ENCODE measurements around the gene ZNF746.
"Not testable (repeated sequence)": the region's sequence is repeated elsewhere in the genome, so short reads cannot be mapped to it uniquely, and the experiment has no call there.

Gene ZNF746

DNA sequence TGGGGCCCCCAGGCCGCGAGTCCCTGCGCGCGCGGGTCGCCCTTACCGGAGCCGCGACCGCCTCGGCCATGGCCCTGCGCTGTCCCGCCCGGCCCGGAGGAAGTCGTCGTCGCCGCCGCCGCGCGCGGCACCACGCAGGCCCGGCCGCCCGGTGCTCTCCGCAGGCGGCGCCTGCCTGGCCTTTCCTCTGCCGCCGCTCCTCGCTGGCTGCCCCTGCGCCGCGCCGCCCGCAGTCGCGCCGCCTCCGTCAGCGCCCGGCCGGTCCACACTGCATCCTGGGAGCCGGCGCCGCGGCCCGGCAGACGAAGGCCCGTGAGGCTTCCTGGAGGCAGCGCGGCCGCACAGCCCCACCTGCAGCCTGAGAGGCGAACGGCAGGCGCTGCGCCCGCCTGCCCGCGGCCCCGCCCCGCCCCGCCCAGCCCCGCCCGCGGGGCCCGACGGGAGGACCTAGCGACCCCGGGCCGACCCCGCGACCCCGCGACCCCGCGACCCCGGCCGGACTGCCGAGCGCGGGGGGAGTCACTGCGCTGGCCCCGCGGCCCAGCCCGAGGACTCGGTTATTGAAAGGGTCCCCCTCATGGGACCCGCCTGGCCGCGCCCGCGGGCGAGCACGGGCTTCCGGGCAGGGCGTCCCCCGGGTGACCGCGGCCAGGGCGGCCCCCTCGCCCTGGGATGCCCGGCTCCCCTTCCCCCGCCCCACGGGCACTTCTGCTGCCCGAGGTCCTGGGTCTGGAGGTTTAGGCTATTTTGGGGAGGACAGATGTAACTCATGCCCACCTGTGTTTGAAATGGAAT lies at the start of gene ZNF746:
Gene ZNF746 (minus strand): TSS at position 343 of the 795 bp plus-strand sequence. CDS start 273 bp downstream, at position 70.
- peak; percentile 93 for DNase-seq

DNA sequence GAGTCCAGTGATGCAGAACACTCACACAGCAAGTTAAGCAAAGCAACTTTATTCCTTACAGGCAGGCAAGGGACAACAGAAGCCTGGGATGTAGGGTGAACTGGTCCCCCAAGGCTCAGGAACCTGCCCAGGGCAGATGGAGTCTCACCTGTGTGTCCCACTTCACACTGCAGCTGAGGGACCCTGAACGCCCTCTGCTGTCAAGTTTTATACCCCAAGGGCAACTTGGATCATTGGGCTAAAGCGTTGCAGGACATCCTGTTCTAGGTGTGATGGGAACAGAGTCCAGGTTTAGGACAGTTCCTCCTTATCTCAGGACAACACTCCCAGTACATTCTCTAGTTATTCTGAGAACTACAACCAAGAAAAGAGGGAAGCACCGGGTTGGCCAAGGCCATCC lies 49.5 kb upstream of the ZNF746 start:
- DNase-seq: no peak

DNA sequence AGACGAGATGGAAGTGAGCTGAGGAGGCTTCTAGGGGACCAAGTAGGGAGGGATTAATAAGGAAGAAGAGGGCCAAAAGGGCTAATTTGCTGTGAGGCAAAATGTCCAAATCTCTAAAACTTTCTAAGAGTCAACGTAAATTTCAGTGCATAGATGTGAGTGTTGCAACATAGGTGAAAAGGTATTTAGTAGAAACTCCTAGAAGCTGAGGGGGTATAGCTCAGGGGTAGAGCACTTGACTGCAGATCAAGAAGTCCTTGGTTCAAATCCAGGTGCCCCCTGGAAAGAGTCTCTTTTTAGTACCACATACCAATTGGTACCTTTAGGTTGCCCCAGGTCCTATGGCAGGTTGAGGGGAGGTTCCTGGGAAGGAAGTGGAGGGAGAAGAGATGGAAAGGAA lies 48.7 kb upstream of the ZNF746 start:
- no peak for DNase-seq

DNA sequence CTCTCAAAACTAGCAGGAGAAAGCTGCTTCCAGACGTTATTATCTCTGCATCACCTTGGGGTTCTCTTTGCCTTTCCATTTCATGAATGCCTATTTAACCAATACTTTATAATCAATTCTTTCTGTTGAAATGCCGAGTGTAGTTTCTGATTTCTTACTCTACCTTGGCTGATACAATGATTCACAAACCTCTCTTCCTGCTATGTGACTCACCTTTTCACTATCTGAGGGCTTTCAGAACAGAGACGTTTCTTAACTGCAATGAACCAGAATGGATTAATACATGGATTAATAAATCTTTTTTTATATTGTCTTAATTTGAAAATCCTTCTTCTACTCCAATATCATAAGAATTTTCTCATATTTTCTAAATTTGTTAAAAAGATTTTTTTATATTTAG lies 46.4 kb upstream of the ZNF746 start:
- peak; percentile 3 for DNase-seq

DNA sequence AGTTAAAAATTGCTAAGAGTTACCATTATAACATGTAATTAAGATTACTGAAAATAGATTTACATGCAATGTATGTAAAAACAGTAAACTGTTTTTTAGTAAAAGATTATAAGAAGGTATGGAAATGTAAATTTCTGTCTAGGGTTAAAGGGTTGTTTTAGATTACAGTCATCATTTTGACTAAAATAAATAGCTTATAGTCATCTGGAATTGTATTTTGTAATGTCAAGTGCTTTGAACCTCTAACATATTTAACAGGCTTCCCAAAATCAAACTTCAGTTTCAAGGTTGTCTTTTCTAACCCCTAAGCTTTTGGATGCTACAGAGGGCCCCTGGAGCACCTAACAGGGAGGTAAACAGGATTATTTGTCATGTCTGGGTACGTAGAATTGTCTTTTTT lies 35.0 kb upstream of the ZNF746 start:
- DNase-seq: no peak

GRCh38 chr7:149529136-149529718 lies 31.6 kb upstream of the ZNF746 start:
- DNase-seq: no peak

DNA sequence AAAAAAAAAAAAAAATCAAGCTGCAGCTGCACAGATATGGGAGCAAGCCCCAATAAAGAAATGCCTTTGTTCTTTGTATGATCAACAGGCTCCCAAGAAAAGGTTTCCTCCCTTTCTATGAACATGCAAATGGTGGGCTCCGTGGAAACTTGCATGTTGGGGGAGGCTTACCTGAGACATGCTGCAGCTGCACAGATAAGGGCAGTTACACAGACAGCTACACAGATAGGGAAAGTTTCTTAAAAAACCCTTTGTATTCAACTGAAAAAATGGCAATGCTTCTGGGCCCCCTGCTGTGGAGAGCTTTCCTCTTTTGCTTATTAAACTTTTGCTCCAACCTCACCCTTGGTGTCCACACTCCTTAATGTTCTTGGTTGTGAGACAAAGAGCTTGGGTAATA lies 29.8 kb upstream of the ZNF746 start:
- no peak for DNase-seq

- no peak for DNase-seq
Measured at GRCh38 chr7:149525280-149525679, 27.7 kb upstream of the ZNF746 start.

GRCh38 chr7:149524394-149524793 lies 26.8 kb upstream of the ZNF746 start:
- no peak for DNase-seq

DNA sequence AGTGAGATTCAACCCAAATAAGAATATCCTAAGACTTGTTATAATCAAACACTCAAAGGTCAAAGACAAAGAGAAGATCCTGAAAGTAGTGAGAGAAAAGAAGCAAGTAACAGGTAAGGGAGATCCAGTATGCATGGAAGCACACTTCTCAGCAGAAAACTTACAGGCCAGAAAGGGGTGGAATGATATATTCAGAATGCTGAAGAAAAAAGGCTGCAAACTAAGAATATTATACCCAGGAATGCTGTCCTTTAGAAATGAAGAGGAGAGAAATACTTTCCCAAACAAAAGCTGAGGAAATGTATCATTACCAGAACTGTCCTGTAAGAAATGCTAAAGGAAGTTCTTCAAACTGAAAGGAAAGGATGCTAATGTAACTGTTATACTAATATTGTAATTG lies 12.6 kb upstream of the ZNF746 start:
- DNase-seq: no peak

GRCh38 chr7:149509774-149510173 lies 12.2 kb upstream of the ZNF746 start:
- no peak for DNase-seq

- DNase-seq: no peak
Measured at GRCh38 chr7:149505551-149505950, 7.9 kb upstream of the ZNF746 start.

DNA sequence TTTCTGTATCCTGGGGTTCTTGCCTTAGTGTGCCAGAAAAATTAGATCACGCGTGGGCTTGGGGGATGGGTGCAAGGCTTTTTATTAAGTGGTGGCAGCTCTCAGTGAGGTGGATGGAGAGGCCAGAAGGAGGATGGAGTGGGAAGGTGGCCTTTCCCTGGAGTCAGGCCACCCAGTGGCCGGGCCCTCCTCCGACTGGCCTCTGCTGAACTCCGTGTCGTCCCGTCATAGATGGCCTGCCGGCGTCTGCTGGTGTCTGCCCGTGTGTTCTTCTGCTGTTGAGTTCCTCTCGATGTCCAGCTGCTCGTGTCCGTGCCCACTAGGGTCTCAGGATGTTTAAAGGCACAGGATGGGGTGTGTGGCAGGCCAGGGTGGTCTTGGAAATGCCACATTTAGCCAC lies 4.0 kb upstream of the ZNF746 start:
- no peak for DNase-seq

DNA sequence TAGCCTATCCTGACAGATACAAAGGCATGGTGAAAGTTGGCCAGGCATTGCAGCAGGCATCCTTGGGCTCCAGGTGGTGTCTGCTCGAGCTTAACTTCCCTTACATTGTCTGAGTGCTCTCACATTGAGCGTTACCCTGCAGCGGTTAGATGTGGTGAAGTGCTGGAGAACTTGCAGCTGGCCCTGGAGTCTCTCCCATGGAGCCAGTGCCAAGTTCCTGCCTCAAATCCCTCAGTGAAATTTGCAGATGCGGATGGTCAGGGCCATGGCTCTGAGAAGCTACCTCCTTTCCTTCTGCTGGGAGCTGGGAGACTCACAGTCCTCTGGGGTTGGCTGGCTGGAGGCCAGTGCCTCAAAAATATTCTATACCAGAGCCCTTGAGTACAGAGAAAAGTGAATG lies 3.3 kb upstream of the ZNF746 start:
- no peak for DNase-seq

GRCh38 chr7:149500201-149500600 lies 2.6 kb upstream of the ZNF746 start:
- no peak for DNase-seq

GRCh38 chr7:149498811-149499210 lies 1.2 kb upstream of the ZNF746 start:
- no peak for DNase-seq

- peak; percentile 53 for DNase-seq
Measured at GRCh38 chr7:149496642-149497391, 792 bp downstream of the ZNF746 start.

- no peak for DNase-seq
Measured at GRCh38 chr7:149495785-149496641, 1.6 kb downstream of the ZNF746 start.

DNA sequence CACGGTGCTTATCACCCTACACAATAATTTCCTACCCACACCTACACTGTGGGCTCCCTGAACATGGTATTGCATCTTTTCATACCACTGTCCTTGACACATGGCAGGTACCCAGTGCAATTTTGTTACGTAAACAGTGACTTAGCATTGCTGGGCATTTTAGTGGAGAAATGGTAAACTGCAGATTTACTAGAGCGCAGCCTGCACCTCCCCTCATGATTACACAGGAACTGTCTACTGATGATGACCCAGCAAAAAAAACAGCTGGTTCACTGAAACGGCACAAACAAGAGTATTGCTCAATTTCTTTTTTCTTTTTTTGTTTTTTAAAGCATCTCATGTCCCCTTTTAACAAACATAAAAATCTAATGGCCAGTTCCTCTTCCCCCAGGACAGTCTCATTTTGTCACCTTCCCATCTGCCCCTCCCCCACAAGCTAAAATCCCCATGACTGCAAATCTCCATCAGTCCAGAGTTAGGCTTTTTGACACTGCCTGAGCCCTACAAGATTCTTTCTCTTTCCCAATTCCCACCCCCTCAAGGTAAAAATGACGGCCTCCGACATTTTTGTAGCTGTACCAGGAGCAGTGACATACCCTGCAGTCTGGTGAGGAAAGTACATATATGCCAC lies 2.8 kb downstream of the ZNF746 start:
- no peak for DNase-seq

- not testable (repeated sequence) for DNase-seq
Measured at GRCh38 chr7:149493975-149494374, 3.6 kb downstream of the ZNF746 start.

DNA sequence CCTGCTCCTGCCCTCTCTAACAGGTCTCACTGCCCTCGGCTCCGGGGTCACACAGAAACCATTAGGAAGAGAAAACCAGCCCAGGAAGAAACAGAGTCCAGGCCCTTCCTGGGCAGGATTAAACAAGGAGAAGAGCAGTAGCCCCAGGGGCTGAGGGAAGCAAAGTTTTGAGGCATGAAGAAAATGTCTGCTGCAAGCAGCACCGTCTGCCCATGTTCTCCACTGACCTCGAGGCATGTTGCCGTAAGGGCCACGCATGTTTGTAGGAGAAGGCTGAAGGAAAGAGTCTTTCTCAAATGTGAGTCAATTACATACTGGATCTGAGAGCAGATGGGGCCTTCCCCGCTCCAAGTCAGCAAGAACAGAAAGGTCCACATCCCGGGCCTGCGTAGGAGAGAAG lies 4.2 kb downstream of the ZNF746 start:
- no peak for DNase-seq

DNA sequence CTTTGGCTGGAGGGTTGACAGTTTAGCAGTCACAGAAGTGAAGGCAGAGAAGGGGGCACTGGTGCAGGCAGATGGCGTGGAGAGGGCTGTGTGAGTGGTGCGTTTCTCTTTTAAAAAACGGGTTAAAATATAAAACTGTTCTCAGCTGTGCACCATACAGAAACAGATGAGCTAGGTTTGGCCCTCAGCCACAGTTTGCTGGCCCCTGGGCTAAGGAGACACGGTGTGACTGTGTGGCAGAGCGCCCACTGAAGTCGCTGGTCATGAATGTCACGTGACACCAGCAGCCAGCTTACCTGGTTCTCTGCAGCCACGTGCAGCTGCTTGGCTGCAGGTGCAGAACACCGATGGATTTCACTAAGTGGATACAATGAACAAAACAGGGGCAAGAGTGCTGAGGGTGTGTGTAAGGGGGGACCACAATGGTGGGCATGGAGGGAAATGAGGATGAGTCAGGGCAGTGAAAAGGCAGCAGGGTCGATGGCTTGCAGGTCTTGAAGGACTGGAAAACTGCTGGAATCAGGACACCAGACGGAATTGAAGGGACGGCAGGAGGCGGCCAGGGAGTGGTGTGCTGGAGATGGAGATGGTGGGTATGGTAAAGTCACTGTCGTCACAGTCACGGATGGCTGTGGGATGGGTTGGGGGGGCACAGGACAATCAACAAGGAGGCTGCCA lies 7.4 kb downstream of the ZNF746 start:
- no peak for DNase-seq

Data from activated CD4-positive, alpha-beta T cell treated with anti-CD3 and anti-CD28 coated beads, Interleukin-10, Interleukin-2, amounts not matched to agents 100 ng/mL and 50 ng/mL, durations not matched to agents 16 hours and 8 hours (primary cell).